Measurements from ENCODE around the gene RAMP3. TPM values are rescaled to one million over a fixed set of nuclear protein-coding genes. Genes with fewer than 3 reads are reported as not detected.

RAMP3 gene
- polyA plus RNA-seq, 2 of the 4 experiments (the other 2 are of a cell fraction) = not detected

GRCh38 chr7:45183711-45184210 is 26.2 kb downstream of the RAMP3 start:
- 74% methylated on average over 9 of the region's 10 CpGs for WGBS (ENCODE audit: missing lambda C conversion rate)
- no peak for ATAC-seq

GRCh38 chr7:45184326-45185027 is 26.9 kb downstream of the RAMP3 start:
- DNase-seq (ENCODE audit: low read depth in 1 of 2, low spot score in 1 of 2) = no peak
- no peak for TF ChIP-seq RFX5 (IDR thresholded peaks at IDR 0.05)
- no peak for TF ChIP-seq FOXS1 (CRISPR knock-in tag; IDR thresholded peaks at IDR 0.05)
- TF ChIP-seq ZSCAN20 (CRISPR knock-in tag; IDR thresholded peaks at IDR 0.05) = no peak
- no peak for TF ChIP-seq JUN (IDR thresholded peaks at IDR 0.05)
- TF ChIP-seq, protein P1, sequence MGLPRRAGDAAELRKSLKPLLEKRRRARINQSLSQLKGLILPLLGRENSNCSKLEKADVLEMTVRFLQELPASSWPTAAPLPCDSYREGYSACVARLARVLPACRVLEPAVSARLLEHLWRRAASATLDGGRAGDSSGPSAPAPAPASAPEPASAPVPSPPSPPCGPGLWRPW (IDR thresholded peaks at IDR 0.05) = no peak
- TF ChIP-seq, protein P2, sequence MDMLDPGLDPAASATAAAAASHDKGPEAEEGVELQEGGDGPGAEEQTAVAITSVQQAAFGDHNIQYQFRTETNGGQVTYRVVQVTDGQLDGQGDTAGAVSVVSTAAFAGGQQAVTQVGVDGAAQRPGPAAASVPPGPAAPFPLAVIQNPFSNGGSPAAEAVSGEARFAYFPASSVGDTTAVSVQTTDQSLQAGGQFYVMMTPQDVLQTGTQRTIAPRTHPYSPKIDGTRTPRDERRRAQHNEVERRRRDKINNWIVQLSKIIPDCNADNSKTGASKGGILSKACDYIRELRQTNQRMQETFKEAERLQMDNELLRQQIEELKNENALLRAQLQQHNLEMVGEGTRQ (IDR thresholded peaks at IDR 0.05) = no peak
- no peak for TF ChIP-seq FOSB (CRISPR knock-in tag; IDR thresholded peaks at IDR 0.05)
- no peak for TF ChIP-seq ZFP36 (IDR thresholded peaks at IDR 0.05; ENCODE audit: borderline replicate concordance, partially characterized antibody)
- TF ChIP-seq MAFK (IDR thresholded peaks at IDR 0.05; ENCODE audit: partially characterized antibody) = no peak
- no peak for TF ChIP-seq CBX2 (IDR thresholded peaks at IDR 0.05; ENCODE audit: borderline replicate concordance, low read depth)
- TF ChIP-seq FOSL2 (IDR thresholded peaks at IDR 0.05) = no peak
- TF ChIP-seq FOSL2 (CRISPR knock-in tag; IDR thresholded peaks at IDR 0.05) = no peak
- no peak for TF ChIP-seq ZNF302 (CRISPR knock-in tag; IDR thresholded peaks at IDR 0.05)
- TF ChIP-seq BHLHE40 (IDR thresholded peaks at IDR 0.05; ENCODE audit: low read depth, low read length) = no peak
- no peak for TF ChIP-seq ZC3H11A (IDR thresholded peaks at IDR 0.05)
- TF ChIP-seq E2F6 (IDR thresholded peaks at IDR 0.05; ENCODE audit: borderline replicate concordance, low read depth) = no peak
- TF ChIP-seq, protein P3, sequence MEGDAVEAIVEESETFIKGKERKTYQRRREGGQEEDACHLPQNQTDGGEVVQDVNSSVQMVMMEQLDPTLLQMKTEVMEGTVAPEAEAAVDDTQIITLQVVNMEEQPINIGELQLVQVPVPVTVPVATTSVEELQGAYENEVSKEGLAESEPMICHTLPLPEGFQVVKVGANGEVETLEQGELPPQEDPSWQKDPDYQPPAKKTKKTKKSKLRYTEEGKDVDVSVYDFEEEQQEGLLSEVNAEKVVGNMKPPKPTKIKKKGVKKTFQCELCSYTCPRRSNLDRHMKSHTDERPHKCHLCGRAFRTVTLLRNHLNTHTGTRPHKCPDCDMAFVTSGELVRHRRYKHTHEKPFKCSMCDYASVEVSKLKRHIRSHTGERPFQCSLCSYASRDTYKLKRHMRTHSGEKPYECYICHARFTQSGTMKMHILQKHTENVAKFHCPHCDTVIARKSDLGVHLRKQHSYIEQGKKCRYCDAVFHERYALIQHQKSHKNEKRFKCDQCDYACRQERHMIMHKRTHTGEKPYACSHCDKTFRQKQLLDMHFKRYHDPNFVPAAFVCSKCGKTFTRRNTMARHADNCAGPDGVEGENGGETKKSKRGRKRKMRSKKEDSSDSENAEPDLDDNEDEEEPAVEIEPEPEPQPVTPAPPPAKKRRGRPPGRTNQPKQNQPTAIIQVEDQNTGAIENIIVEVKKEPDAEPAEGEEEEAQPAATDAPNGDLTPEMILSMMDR (IDR thresholded peaks at IDR 0.05) = no peak
- TF ChIP-seq CHD4 (IDR thresholded peaks at IDR 0.05; ENCODE audit: borderline replicate concordance) = no peak
- no peak for TF ChIP-seq NFE2L2 (conservative IDR thresholded peaks at IDR 0.05; ENCODE audit: low read length)
- no peak for TF ChIP-seq ELK1 (IDR thresholded peaks at IDR 0.05; ENCODE audit: low read depth, low read length)
- TF ChIP-seq GATA3 (IDR thresholded peaks at IDR 0.05; ENCODE audit: borderline replicate concordance) = no peak
- ChIA-PET CTCF (interaction anchor here (0.6 kb wide), 1 partner anchor 508 kb away, joined by 3 read pairs; no protein-coding TSS in a partner anchor), POLR2A (no interaction called here)
- FAIRE-seq = no peak
- no peaks in the 10 kb centered on the region for H3K9me3 ChIP-seq
- ATAC-seq = no peak
- no peaks in the 10 kb centered on the region for H3K4me1 ChIP-seq
- 33% methylated on average over 6 of the region's 7 CpGs for WGBS (ENCODE audit: missing lambda C conversion rate)
- no peak overlapping the region for H3K4me2 ChIP-seq
- no peak overlapping the region for H3K4me3 ChIP-seq
- H3K27ac ChIP-seq = no peak overlapping the region

More at GRCh38 chr7:45183711-45184210, 26.2 kb downstream of the RAMP3 start:
- POLR2A ChIA-PET = no interaction called here
- Histone ChIP-seq H3K4me3 (no peak overlapping the region), H3K4me1 (no peaks in the 10 kb centered on the region), H3K27ac (no peak overlapping the region), H3K4me2 (no peak overlapping the region), H3K9me3 (no peaks in the 10 kb centered on the region)
- FAIRE-seq (no peak), DNase-seq (ENCODE audit: low read depth in 1 of 2, low spot score in 1 of 2) (no peak)
- CTCF ChIA-PET = no interaction called here
- TF ChIP-seq POLR2AphosphoS2 (conservative IDR thresholded peaks at IDR 0.05; ENCODE audit: low read length) (no peak), RAD21 (conservative IDR thresholded peaks at IDR 0.05 in 1 of 2, IDR thresholded peaks at IDR 0.05 in 1 of 2) (no peak), NPAS2 (CRISPR knock-in tag; IDR thresholded peaks at IDR 0.05; ENCODE audit: borderline replicate concordance) (no peak), JUN (IDR thresholded peaks at IDR 0.05) (no peak), CBX2 (IDR thresholded peaks at IDR 0.05; ENCODE audit: borderline replicate concordance, low read depth) (no peak)
- TF ChIP-seq, protein P2 (IDR thresholded peaks at IDR 0.05) = no peak

All from A549 (cell line).